ENCODE results near the gene PTPRB.

Gene PTPRB

GRCh38 chr12:70635755-70636154, 1.5 kb downstream of the PTPRB start:
- no peak for DNase-seq (ENCODE audit: low read depth)
- H3K4me3 ChIP-seq (ENCODE audit: low read length), result no peak overlapping the region
- TF ChIP-seq CTCF (conservative IDR thresholded peaks at IDR 0.05; ENCODE audit: low read length), result no peak

DNA sequence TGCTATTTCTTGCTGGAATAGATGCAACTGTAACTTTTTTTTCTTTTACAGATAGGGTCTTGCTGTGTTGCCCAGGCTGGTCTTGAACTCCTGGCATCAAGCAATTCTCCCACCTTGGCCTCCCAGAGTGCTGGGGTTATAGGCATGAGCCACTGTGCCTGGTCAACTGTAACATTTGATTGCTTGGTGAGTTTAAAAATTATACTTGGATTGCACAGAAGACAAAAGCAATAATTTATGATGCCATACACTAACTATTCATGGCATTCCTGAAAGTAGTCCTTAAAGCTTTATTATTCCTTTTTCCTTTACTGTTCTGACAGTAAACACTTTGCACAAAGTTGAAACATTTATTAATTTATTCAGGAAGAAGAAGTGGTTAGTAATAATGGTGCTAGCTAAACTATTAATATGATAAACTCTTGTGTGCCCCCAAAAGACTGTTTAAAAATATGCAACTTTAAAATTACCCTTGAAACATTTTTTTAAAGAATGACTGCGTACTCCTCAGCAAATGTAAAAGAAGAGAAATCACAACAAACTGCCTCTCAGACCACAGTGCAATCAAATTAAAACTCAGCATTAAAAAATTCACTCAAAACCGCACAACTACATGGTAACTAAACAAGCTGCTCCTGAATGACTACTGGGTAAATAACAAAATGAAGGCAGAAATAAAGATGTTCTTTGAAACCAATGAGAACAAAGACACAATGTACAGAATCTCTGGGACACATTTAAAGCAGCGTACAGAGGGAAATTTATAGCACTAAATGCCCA, 8.3 kb downstream of the PTPRB start:
- no peak overlapping the region for H3K4me3 ChIP-seq (ENCODE audit: low read length)
- no peak for DNase-seq (ENCODE audit: low read depth)
- no peak for TF ChIP-seq CTCF (conservative IDR thresholded peaks at IDR 0.05; ENCODE audit: low read length)

- no peak for DNase-seq (ENCODE audit: low read depth)
- H3K4me3 ChIP-seq (ENCODE audit: low read length), result no peak overlapping the region
- TF ChIP-seq CTCF (conservative IDR thresholded peaks at IDR 0.05; ENCODE audit: low read length), result no peak
Measured at GRCh38 chr12:70627677-70628076, 9.6 kb downstream of the PTPRB start.

- no peak for DNase-seq (ENCODE audit: low read depth)
- TF ChIP-seq CTCF (conservative IDR thresholded peaks at IDR 0.05; ENCODE audit: low read length), result no peak
- no peak overlapping the region for H3K4me3 ChIP-seq (ENCODE audit: low read length)
Measured at GRCh38 chr12:70626180-70626579, 11.0 kb downstream of the PTPRB start.

DNA sequence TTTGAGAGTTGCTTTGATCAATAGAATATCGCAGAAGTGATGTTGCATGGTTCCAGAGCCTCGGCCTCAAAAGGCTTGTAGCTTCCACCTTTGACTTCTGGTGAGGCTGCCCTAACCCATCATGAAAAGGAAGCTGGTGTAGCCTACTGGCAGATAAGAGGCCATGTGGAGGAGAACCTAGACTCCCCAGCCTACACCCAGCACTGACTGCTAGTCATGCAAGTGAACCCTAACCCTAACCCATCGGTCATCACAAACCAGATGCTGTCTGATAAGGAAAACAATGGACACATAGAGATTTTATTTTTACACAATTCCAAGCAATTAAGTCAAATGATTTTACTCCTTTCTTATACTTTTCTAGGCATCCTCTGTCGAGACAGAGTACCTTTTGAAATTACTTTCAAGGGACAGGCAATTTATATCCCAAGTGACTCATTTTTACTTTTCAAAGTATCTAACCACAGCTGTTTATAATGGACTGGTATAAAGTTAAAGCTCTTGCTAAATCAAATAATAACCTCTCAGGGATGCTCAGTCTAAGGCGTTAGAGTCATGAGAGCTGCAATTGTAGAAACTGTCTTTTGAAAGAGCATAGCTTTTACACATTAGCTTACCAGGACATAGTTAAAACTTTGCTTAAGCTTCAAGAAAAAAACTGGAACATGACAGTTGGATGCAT, 17.6 kb downstream of the PTPRB start:
- no peak for TF ChIP-seq CTCF (conservative IDR thresholded peaks at IDR 0.05; ENCODE audit: low read length)

GRCh38 chr12:70618371-70618770, 18.9 kb downstream of the PTPRB start:
- TF ChIP-seq CTCF (conservative IDR thresholded peaks at IDR 0.05; ENCODE audit: low read length), result no peak
- no peak overlapping the region for H3K4me3 ChIP-seq (ENCODE audit: low read length)
- DNase-seq (ENCODE audit: low read depth), result no peak

More for the DNA sequence above, 17.6 kb downstream of the PTPRB start:
- peak; percentile 7 for DNase-seq (ENCODE audit: low read depth)
- H3K4me3 ChIP-seq (ENCODE audit: low read length), result no peak overlapping the region

DNA sequence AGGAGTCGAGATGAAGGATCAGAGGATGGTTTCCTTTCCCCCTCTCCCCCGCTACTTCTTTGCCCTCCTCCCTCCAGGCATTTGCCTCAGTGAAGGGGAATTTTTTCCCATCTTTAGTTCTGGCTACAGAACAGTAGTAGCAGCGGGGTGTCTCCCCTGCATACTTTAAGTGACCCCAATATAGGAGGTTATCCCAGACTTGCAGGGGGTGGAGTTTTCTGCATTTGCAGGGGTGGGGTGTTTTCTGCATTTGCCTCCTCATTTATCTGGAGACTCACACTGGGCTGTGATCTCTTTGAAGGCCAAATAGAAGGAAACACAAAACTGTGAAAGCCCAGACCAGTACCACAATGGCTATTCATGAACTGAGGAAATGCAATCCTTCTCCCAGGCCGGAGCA, 19.8 kb downstream of the PTPRB start:
- H3K4me3 ChIP-seq (ENCODE audit: low read length), result no peak overlapping the region

More for the DNA sequence above, 19.8 kb downstream of the PTPRB start:
- TF ChIP-seq CTCF (conservative IDR thresholded peaks at IDR 0.05; ENCODE audit: low read length), result no peak
- DNase-seq (ENCODE audit: low read depth), result no peak
